Measurements from ENCODE around the gene DLGAP1. TPM values are rescaled to one million over a fixed set of nuclear protein-coding genes. Genes with fewer than 3 reads are reported as not detected.
A peak's percentile ranks its signal among the peaks of the same experiment; 100 is the strongest.
"Not testable (repeated sequence)": the region's sequence is repeated elsewhere in the genome, so short reads cannot be mapped to it uniquely, and the experiment has no call there.

DLGAP1 gene
- under 1 TPM in 3 of 4 donors, not detected in 1; 0.12 to 0.31 (median 0.28) TPM for total RNA-seq
- polyA plus RNA-seq, result 0.11 TPM
- long read RNA-seq, donor 1, partial matches to known transcripts, result 0 of 3 reads
- long read RNA-seq, donor 1, other reads (novel, unspliced or antisense), result 3 of 3 reads
- long read RNA-seq, donor 2, partial matches to known transcripts, result 0 of 1 reads
- long read RNA-seq, donor 2, other reads (novel, unspliced or antisense), result 1 of 1 reads
- long read RNA-seq, donor 3, result 0 reads
- long read RNA-seq, donor 4, partial matches to known transcripts, result 0 of 1 reads
- long read RNA-seq, donor 4, other reads (novel, unspliced or antisense), result 1 of 1 reads

DNA sequence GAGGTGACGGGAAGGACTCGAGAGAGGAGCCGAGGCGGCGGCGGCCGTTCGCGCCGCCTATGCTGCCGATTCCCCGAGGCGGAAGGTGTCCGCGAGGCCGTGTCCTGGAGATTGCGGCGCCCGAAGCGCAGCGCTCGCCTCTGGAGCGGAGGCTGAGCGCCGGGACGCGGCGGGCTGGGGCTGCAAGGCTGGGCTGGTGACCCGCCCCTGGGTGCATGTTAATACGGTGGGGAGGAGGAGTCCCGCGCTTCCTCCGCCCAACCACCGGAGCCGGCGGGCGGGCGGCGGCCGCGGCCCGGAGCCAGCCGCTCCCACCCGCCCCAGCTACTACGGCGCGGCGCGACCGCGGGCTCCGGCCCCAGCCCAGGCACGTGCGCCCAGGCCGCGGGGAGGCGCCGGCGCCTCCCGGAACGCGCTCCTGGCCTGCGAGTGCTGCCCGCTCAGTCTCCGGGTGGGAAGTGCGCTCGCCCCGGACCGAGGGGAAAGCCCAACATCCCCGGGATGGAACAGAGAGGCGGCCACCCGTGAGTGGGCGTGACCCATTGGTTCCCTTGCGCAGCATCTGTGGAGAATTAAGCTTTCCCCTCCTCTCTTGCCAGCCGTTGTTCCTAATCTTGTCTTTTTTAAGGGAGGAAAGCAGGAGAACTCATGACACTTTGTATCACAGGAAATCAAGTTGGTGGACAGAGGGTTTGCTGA lies at the start of gene DLGAP1:
Gene DLGAP1, minus strand, starts transcription at position 195 of the 699 bp plus-strand sequence.
- ATAC-seq (peak; percentile 77 to 87), DNase-seq (peak; percentile 40 to 55 (median 46))
- H3K4me3 ChIP-seq (ENCODE audit: low read length), result peak within 1 kb of the TSS; percentile 21
- no peaks in the 10 kb centered on the region for H3K4me1 ChIP-seq (ENCODE audit: control insufficient read depth, insufficient read depth, low read length)
- no peaks in the 10 kb centered on the region for H3K9me3 ChIP-seq (ENCODE audit: control insufficient read depth, low read length)
- H3K27ac ChIP-seq (ENCODE audit: low read length), result no peak within 1 kb of the TSS
- peaks cover 3% of the 10 kb centered on the region for H3K27me3 ChIP-seq (ENCODE audit: control insufficient read depth, insufficient read depth)
- under 1% methylated on average over 75 of the region's 75 CpGs for whole genome bisulfite sequencing
- intact Hi-C loops (cut with DNase I), result no loop called here

DNA sequence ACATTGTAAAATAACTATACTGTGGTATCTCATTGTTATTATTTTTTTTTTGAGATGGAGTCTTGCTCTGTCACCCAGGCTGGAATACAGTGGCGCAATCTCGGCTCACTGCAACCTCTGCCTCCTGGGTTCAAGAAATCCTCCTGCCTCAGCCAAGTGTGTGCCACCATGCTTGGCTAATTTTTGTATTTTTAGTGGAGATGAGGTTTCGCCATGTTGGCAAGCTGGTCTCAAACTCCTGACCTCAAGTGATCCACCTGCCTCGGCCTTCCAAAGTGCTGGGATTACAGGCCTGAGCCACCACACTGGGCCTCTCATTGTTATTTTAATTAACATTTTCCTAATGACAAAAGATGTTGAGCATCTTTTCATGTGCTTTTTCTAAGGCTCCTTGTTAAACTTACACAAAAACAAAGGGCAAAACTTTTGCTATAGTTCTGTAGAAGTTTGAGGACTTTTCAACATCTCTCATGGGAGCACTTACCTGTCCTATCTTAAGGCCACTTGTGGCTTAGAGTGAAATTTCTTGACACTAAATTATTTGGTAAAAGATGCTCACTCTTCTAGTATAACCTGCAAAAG lies 39.7 kb upstream of the DLGAP1 start:
- DNase-seq; H3K27ac ChIP-seq (ENCODE audit: low read length); H3K4me1 ChIP-seq (ENCODE audit: control insufficient read depth, insufficient read depth, low read length); H3K9me3 ChIP-seq (ENCODE audit: control insufficient read depth, low read length); ATAC-seq; intact Hi-C loops (cut with DNase I); H3K27me3 ChIP-seq (ENCODE audit: control insufficient read depth, insufficient read depth); H3K4me3 ChIP-seq (ENCODE audit: low read length): not testable (repeated sequence)
- WGBS, result 83% methylated on average over 4 of the region's 4 CpGs

DNA sequence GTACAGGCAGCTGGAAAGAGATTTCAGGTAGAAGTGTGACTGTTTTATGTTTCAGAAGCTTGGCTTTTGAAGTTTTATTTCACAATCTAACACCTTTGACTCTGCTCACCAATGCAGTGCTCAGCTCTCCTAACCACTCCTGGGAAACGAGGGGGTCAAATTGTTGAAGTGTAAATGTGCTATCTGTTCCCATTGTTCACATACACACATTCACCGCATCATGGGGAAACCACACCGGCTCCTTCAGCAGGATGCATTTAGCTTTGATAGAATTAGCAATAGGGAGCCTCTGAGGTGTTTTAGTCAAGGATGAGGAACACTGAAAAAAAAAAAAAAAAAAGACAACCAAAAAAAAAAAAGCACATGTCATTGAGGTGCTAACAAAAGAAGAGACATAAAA lies 13.4 kb upstream of the DLGAP1 start:
- no peaks in the 10 kb centered on the region for H3K27me3 ChIP-seq (ENCODE audit: control insufficient read depth, insufficient read depth)
- intact Hi-C loops (cut with DNase I), result no loop called here
- ATAC-seq (no peak), DNase-seq (no peak)
- 25% methylated on average over 3 of the region's 3 CpGs for WGBS
- no peak overlapping the region for H3K27ac ChIP-seq (ENCODE audit: low read length)
- no peaks in the 10 kb centered on the region for H3K4me1 ChIP-seq (ENCODE audit: control insufficient read depth, insufficient read depth, low read length)
- H3K9me3 ChIP-seq (ENCODE audit: control insufficient read depth, low read length), result no peaks in the 10 kb centered on the region
- no peak overlapping the region for H3K4me3 ChIP-seq (ENCODE audit: low read length)

DNA sequence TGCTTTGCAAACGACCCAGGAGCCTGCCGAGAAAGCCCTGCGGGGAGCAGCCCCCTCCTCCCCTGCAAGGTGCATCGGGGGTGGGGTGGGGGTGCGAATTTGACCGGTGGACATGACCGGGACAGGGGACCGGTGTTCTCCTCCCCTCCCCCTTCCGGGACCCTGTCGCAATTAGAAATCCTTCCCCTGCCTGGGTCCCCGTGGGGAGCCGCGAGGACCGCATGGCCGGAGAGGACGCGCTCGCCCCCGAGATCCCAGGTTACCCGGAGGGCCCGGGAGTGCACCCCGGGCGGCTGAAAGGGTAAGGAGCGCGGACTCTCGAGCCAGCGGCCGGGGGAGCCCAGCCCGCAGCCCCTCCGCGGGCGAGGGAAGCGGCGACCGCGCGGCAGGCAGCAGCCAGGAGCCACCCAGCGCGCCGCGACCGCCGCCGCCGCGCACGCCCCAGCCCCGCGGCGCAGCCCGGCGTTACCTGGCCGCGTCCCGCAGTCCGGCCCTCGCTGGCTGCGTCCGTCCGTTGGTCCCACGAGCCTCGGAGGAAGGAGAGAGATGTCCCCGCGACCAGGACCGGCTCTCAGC lies 482 bp downstream of the DLGAP1 start:
- Histone ChIP-seq H3K4me3 (ENCODE audit: low read length) (peak overlapping the region; percentile 21), H3K27ac (ENCODE audit: low read length) (no peak overlapping the region), H3K4me1 (ENCODE audit: control insufficient read depth, insufficient read depth, low read length) (no peaks in the 10 kb centered on the region), H3K27me3 (ENCODE audit: control insufficient read depth, insufficient read depth) (peaks cover 3% of the 10 kb centered on the region), H3K9me3 (ENCODE audit: control insufficient read depth, low read length) (no peaks in the 10 kb centered on the region)
- 1% methylated on average over 65 of the region's 65 CpGs for WGBS
- DNase-seq, result peak in 1 of 3 donors; percentile 41
- intact Hi-C loops (cut with DNase I), result no loop called here
- ATAC-seq, result peak in 1 of 2 donors; percentile 22

DNA sequence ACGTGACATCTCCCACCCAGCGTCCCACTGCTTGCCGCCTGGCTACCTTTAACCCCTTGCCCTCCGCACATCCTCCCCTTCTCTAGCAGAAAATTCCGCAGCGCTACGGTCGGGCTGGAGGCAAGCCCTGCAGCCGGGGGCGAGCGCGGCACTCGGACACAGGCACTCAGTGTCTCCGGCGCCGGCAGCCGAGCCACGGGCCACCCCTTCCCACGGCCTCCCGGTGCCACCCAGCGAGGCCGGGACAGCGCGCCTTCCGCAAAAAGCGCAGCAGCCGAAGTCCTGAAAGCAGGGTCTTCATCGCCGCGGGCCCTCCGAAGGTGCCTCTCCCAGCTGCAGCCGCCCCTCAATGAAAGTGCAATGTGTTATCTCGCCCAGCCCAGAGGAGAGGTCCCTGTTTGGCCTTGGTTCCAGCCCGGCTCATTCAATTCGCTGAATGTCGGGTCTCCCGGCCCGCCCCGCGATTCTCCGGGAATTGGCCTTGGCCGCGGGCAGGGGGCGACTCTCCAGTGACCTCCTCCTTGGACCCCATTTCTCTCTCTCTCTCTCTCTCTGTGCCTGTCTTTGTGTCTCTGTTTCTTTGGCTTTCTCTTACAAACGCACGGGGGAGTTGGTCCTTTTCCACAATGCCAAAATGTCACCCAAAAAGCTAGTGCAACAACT lies 1.1 kb downstream of the DLGAP1 start:
- Histone ChIP-seq H3K4me1 (ENCODE audit: control insufficient read depth, insufficient read depth, low read length) (no peaks in the 10 kb centered on the region), H3K4me3 (ENCODE audit: low read length) (peak overlapping the region; percentile 16), H3K27ac (ENCODE audit: low read length) (no peak overlapping the region), H3K9me3 (ENCODE audit: control insufficient read depth, low read length) (no peaks in the 10 kb centered on the region), H3K27me3 (ENCODE audit: control insufficient read depth, insufficient read depth) (peaks cover 3% of the 10 kb centered on the region)
- DNase-seq (no peak), ATAC-seq (no peak)
- WGBS, result 1% methylated on average over 46 of the region's 46 CpGs
- intact Hi-C loops (cut with DNase I), result no loop called here

DNA sequence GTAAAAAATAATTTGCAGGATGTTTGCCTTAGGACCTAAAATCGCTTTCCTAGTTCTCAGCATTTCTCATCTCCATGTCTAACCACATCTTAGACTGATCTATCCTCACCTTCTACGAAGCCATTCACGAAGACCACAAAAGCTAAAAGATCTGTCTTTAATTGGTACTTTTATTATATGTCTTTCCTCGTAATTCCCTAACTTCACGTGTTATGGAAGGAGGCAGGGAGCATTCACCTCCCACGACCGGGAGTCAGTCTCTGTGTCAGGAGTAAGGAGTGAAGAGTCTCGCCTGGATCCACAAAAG lies 1.6 kb downstream of the DLGAP1 start:
- H3K4me3 ChIP-seq (ENCODE audit: low read length), result no peak overlapping the region
- intact Hi-C loops (cut with DNase I), result no loop called here
- no peak overlapping the region for H3K27ac ChIP-seq (ENCODE audit: low read length)
- no peaks in the 10 kb centered on the region for H3K9me3 ChIP-seq (ENCODE audit: control insufficient read depth, low read length)
- no peak for ATAC-seq
- peaks cover 3% of the 10 kb centered on the region for H3K27me3 ChIP-seq (ENCODE audit: control insufficient read depth, insufficient read depth)
- WGBS, result 5% methylated on average over 8 of the region's 8 CpGs
- no peak for DNase-seq
- H3K4me1 ChIP-seq (ENCODE audit: control insufficient read depth, insufficient read depth, low read length), result no peaks in the 10 kb centered on the region

DNA sequence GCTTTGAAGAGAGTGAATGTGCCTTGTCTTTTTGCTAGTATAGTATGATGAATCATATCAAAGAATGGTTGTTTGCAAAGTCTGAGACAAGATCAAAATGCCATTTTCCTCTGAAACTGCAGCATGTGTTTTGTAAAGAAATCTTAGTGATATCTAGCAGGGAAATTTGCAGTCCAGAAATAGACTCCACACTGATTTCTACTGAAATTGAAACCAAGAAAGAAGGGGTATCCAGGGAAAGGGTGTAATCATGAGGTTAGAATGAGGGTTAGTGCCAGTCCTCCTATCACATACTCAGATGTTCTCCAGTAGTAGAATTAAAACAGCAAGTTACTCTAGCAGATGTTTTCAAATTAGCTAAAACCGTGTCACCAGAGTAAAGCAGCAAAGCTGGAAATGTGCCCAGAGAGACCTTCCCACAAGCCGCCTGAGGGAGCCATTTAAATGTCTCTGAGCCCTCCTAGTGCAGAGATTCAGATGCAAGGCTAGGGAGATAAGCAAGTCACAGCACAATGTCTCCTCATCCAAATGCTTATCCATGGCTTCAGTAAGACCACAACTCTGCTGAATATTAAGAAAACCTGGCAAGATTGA lies 4.9 kb downstream of the DLGAP1 start:
- Histone ChIP-seq H3K27ac (ENCODE audit: low read length) (no peak overlapping the region), H3K4me3 (ENCODE audit: low read length) (no peak overlapping the region), H3K27me3 (ENCODE audit: control insufficient read depth, insufficient read depth) (peaks cover 3% of the 10 kb centered on the region), H3K9me3 (ENCODE audit: control insufficient read depth, low read length) (no peaks in the 10 kb centered on the region), H3K4me1 (ENCODE audit: control insufficient read depth, insufficient read depth, low read length) (no peaks in the 10 kb centered on the region)
- WGBS, result 15% methylated on average over 2 of the region's 2 CpGs
- DNase-seq, result no peak
- intact Hi-C loops (cut with DNase I), result no loop called here
- no peak for ATAC-seq

DNA sequence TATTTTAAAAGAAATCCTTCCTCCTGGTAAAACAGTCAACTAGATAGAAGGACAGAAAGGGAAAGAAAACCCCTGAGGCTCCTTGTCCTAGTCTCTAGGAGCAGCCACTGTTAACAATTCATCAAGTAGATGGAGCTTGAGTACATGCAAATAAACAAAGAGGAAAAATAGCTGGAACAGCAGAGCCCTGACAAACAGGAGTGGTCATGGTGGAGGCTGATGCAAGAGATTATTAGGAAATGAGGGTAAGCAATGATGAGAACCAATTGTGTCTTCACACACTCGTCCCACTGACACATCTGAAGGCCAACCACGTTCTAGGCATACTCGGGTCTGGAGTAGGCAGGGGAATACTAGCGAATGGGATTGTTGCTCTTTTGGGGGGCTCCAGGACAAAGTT lies 9.2 kb downstream of the DLGAP1 start:
- WGBS, result 86% methylated on average over 4 of the region's 4 CpGs
- Histone ChIP-seq H3K4me1 (ENCODE audit: control insufficient read depth, insufficient read depth, low read length) (no peaks in the 10 kb centered on the region), H3K9me3 (ENCODE audit: control insufficient read depth, low read length) (no peaks in the 10 kb centered on the region), H3K27me3 (ENCODE audit: control insufficient read depth, insufficient read depth) (no peaks in the 10 kb centered on the region), H3K4me3 (ENCODE audit: low read length) (no peak overlapping the region), H3K27ac (ENCODE audit: low read length) (no peak overlapping the region)
- intact Hi-C loops (cut with DNase I), result no loop called here
- ATAC-seq, result no peak
- DNase-seq, result no peak

DNA sequence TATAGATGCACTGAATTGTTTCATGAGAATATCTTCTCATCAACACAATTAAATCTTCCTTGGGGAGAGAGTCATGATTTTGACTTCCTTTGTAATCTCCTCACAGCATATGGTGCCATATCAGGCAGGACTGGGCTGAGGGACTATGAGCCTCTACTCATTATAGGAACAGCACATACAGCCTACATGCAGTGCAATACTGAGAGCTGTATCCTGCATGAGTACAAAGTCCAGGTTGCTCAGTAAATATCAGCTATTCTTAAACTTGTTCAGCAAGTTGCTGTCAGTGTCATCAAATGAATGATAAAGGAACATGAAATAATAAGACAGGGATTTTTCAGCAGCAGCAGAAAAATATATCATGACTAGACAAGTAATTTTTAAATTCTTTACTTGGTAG lies 10.8 kb downstream of the DLGAP1 start:
- Histone ChIP-seq H3K9me3 (ENCODE audit: control insufficient read depth, low read length) (no peaks in the 10 kb centered on the region), H3K4me3 (ENCODE audit: low read length) (no peak overlapping the region), H3K27ac (ENCODE audit: low read length) (no peak overlapping the region), H3K27me3 (ENCODE audit: control insufficient read depth, insufficient read depth) (no peaks in the 10 kb centered on the region), H3K4me1 (ENCODE audit: control insufficient read depth, insufficient read depth, low read length) (no peaks in the 10 kb centered on the region)
- ATAC-seq (no peak), DNase-seq (no peak)
- intact Hi-C loops (cut with DNase I), result no loop called here

DNA sequence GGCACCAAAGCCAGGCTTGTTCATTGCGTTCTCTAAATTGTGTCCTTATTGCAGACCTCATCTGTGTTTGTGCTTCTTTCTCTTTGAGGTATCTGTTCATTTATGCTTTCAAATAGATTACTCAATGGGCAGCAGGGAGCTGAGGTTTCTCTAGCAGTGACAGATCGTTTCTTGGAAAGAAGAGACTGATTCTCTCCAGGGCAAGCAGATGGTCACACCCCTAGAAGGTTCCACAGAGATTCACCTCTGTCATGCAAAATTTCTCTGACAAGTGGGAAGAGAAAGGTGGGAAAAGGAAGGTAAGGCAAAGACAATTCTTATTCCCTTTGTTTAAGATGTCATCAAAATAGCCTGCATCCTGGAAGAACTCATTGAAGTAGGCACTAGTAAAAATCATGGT lies 14.0 kb downstream of the DLGAP1 start:
- intact Hi-C loops (cut with DNase I), result no loop called here
- DNase-seq, result no peak
- no peak overlapping the region for H3K27ac ChIP-seq (ENCODE audit: low read length)
- H3K27me3 ChIP-seq (ENCODE audit: control insufficient read depth, insufficient read depth), result no peaks in the 10 kb centered on the region
- no peak for ATAC-seq
- no peaks in the 10 kb centered on the region for H3K9me3 ChIP-seq (ENCODE audit: control insufficient read depth, low read length)
- no peaks in the 10 kb centered on the region for H3K4me1 ChIP-seq (ENCODE audit: control insufficient read depth, insufficient read depth, low read length)
- H3K4me3 ChIP-seq (ENCODE audit: low read length), result no peak overlapping the region
- 62% methylated on average over 2 of the region's 2 CpGs for WGBS
